A549 (cell line): ENCODE results near the gene UBE4A. TPM values are rescaled to one million over a fixed set of nuclear protein-coding genes. Genes with fewer than 3 reads are reported as not detected.
A peak's percentile ranks its signal among the peaks of the same experiment; 100 is the strongest.

Source experiments
- ATAC-seq, 2 experiments: fragments of 200-7000 bp in 1 of 2; fragments of >200 bp in 1 of 2; cut with Nextera tagmentation in 1 of 2; cut with Tn5 transposase in 1 of 2; 3 replicates each; pipeline versions ENCODE4 v1.8.0 to v1.9.1; 2018 to 2020; ENCODE audit warnings: mild to moderate bottlenecking in 1 of 2, moderate library complexity in 1 of 2
- CTCF ChIA-PET: fragments of 300-600 bp; sonication (Branson Sonifier 250); formaldehyde crosslinking; extraction: SDS; loops from one replicate; lab custom pipeline; 2021; ENCODE audit warnings: antibody characterized with exemption, inconsistent platforms; lab: Yijun Ruan, JAX
- POLR2A ChIA-PET: fragments of 350-600 bp; formaldehyde crosslinking; extraction: SDS; loops from one replicate; lab custom pipeline; 2021; ENCODE audit warnings: antibody characterized with exemption, inconsistent platforms; lab: Yijun Ruan, JAX
- DNase-seq, 2 experiments: peaks; one replicate each; pipeline versions ENCODE4 v3.0.0 to v3.0.0-alpha.2; 2011 to 2016; ENCODE audit warnings: low read depth in 1 of 2, low spot score in 1 of 2
- FAIRE-seq: peaks from 2 replicates; lab custom pipeline; 2011; peaks lifted over from hg19 to GRCh38; lab: Jason Lieb, UNC
- H3K27ac ChIP-seq, 2 experiments: fragments of >200 bp; sonication (Bioruptor Twin); formaldehyde crosslinking; 3 replicates each; pipeline ENCODE4 v1.5.1; 2016 to 2017
- H3K4me1 ChIP-seq: fragments of >200 bp; sonication (Bioruptor Twin); formaldehyde crosslinking; 3 replicates; pipeline ENCODE4 v1.6.1; 2016
- H3K4me2 ChIP-seq: fragments of >200 bp; sonication (Bioruptor Twin); formaldehyde crosslinking; 3 replicates; pipeline ENCODE4 v1.6.1; 2016
- H3K4me3 ChIP-seq: fragments of >200 bp; sonication (Bioruptor Twin); formaldehyde crosslinking; 3 replicates; pipeline ENCODE4 v1.5.1; 2016
- H3K9me3 ChIP-seq: fragments of >200 bp; sonication (Bioruptor Twin); formaldehyde crosslinking; 3 replicates; pipeline ENCODE4 v1.6.1; 2016
- CBX2 ChIP-seq: fragments of 200-600 bp; sonication (generic); IDR thresholded peaks from 2 replicates; pipeline ENCODE4 v1.6.1; 2016; ENCODE audit warnings: low read depth, mild to moderate bottlenecking, borderline replicate concordance
- CBX8 ChIP-seq: fragments of 200-600 bp; sonication (generic); IDR thresholded peaks from 2 replicates; pipeline ENCODE4 v1.6.1; 2016
- CEBPB ChIP-seq, 2 experiments: fragments of >200 bp in 1 of 2; sonication (Bioruptor Twin) in 1 of 2; formaldehyde crosslinking in 1 of 2; IDR thresholded peaks; 2 replicates each; pipeline ENCODE4 v1.6.1; 2012 to 2016
- CHD4 ChIP-seq: fragments of 200-600 bp; sonication (generic); IDR thresholded peaks from 2 replicates; pipeline ENCODE4 v1.6.1; 2016; ENCODE audit warnings: antibody characterized with exemption, mild to moderate bottlenecking, borderline replicate concordance
- EHF ChIP-seq: fragments of 250-450 bp; sonication (Bioruptor Pico); IDR thresholded peaks from 2 replicates; pipeline ENCODE4 v1.5.0; 2020; ENCODE audit warnings: mild to moderate bottlenecking
- EP300 ChIP-seq, 2 experiments: fragments of >200 bp; sonication (Bioruptor Twin); formaldehyde crosslinking; IDR thresholded peaks; 2 replicates in 1 of 2; 3 replicates in 1 of 2; pipeline ENCODE4 v1.6.1; 2016 to 2017
- FOXS1 ChIP-seq: fragments of 250-450 bp; sonication (Bioruptor Pico); IDR thresholded peaks from 2 replicates; pipeline ENCODE4 v1.5.0; 2020; ENCODE audit warnings: mild to moderate bottlenecking, moderate library complexity
- GATA3 ChIP-seq: IDR thresholded peaks from 2 replicates; pipeline ENCODE4 v1.6.1; 2012; ENCODE audit warnings: borderline replicate concordance
- HOXB5 ChIP-seq: fragments of 250-450 bp; sonication (Bioruptor Pico); IDR thresholded peaks from 2 replicates; pipeline ENCODE4 v1.5.0; 2020; ENCODE audit warnings: mild to moderate bottlenecking, moderate library complexity
- JUNB ChIP-seq: fragments of >200 bp; sonication (Bioruptor Twin); formaldehyde crosslinking; IDR thresholded peaks from 2 replicates; pipeline ENCODE4 v1.6.1; 2016
- KDM1A ChIP-seq: fragments of 200-600 bp; sonication (generic); IDR thresholded peaks from 2 replicates; pipeline ENCODE4 v1.6.1; 2016; ENCODE audit warnings: low read depth, mild to moderate bottlenecking
- MAFK ChIP-seq: fragments of 450-650 bp; IDR thresholded peaks from 2 replicates; pipeline ENCODE4 v1.6.1; 2014; ENCODE audit not compliant: partially characterized antibody
- NFE2L2 ChIP-seq: fragments of 150-350 bp; conservative IDR thresholded peaks from 2 replicates; pipeline ENCODE4 v1.6.1; 2014; ENCODE audit warnings: low read length
- NPAS2 ChIP-seq: fragments of 250-450 bp; sonication (Bioruptor Pico); IDR thresholded peaks from 2 replicates; pipeline ENCODE4 v1.8.0; 2022; ENCODE audit warnings: mild to moderate bottlenecking, moderate library complexity, borderline replicate concordance
- NR3C1 ChIP-seq: fragments of >200 bp; sonication (Bioruptor Twin); formaldehyde crosslinking; IDR thresholded peaks from 3 replicates; pipeline ENCODE4 v1.6.1; 2017
- POLR2AphosphoS2 ChIP-seq: conservative IDR thresholded peaks from 2 replicates; pipeline ENCODE4 v1.6.1; 2012; ENCODE audit warnings: low read length, improper control_type of control experiment, inconsistent platforms
- RARB ChIP-seq: fragments of 250-450 bp; sonication (Bioruptor Pico); IDR thresholded peaks from 2 replicates; pipeline ENCODE4 v1.8.0; 2021; ENCODE audit warnings: mild to moderate bottlenecking, moderate library complexity
- RFX5 ChIP-seq: fragments of 450-650 bp; IDR thresholded peaks from 2 replicates; pipeline ENCODE4 v1.7.1; 2014; ENCODE audit warnings: antibody characterized with exemption, mild to moderate bottlenecking, moderate library complexity
- RNF2 ChIP-seq: fragments of 200-600 bp; sonication (generic); IDR thresholded peaks from 2 replicates; pipeline ENCODE4 v1.6.1; 2016; ENCODE audit warnings: low read depth, mild to moderate bottlenecking, antibody characterized with exemption, moderate library complexity, borderline replicate concordance
- SMC3 ChIP-seq: fragments of >200 bp; sonication (Bioruptor Twin); formaldehyde crosslinking; IDR thresholded peaks from 3 replicates; pipeline ENCODE4 v1.6.1; 2018; ENCODE audit warnings: inconsistent platforms
- TP53 ChIP-seq: fragments of 250-450 bp; sonication (Bioruptor Pico); IDR thresholded peaks from 2 replicates; pipeline ENCODE4 v1.5.0; 2021; ENCODE audit warnings: mild to moderate bottlenecking, moderate library complexity
- ZNF302 ChIP-seq: fragments of 250-450 bp; sonication (Bioruptor Pico); IDR thresholded peaks from 2 replicates; pipeline ENCODE4 v1.9.0; 2021; ENCODE audit warnings: inconsistent platforms, mild to moderate bottlenecking, moderate library complexity
- ZSCAN20 ChIP-seq: fragments of 250-450 bp; sonication (Bioruptor Pico); IDR thresholded peaks from 2 replicates; pipeline ENCODE4 v1.8.0; 2022; ENCODE audit warnings: mild to moderate bottlenecking, moderate library complexity
- WGBS: methylation state at CpG from one replicate; pipeline ENCODE4 v1.1.6; 2017; ENCODE audit errors: missing lambda C conversion rate; 5-methylcytosine and 5-hydroxymethylcytosine counted together
- polyA plus RNA-seq, 4 experiments: library from polyadenylated mRNA; depleted of rRNA in 3 of 4; stranded (reverse); fragments of >200 nt; fragmentation: RNase III in 1 of 4; extraction: RNeasy Plus Mini Kit Qiagen cat#74134 plus additional on column Dnase treatment in 1 of 4; gene quantifications; 2 replicates in 3 of 4; 3 replicates in 1 of 4; pipeline ENCODE4 v1.2.3, GENCODE V29; 2011 to 2017
- TF ChIP-seq, protein P1 (sequence below): fragments of 450-650 bp; IDR thresholded peaks from 2 replicates; pipeline ENCODE4 v1.6.1; 2014; ENCODE audit warnings: antibody characterized with exemption
- TF ChIP-seq, protein P2 (sequence below): IDR thresholded peaks from 2 replicates; pipeline ENCODE4 v1.6.1; 2012; ENCODE audit warnings: low read depth, borderline replicate concordance
- TF ChIP-seq, protein P3 (sequence below): fragments of 200-600 bp; sonication (generic); IDR thresholded peaks from 2 replicates; pipeline ENCODE4 v1.6.1; 2016; ENCODE audit warnings: antibody characterized with exemption, mild to moderate bottlenecking, moderate library complexity

Gene UBE4A
- polyA plus RNA-seq, 2 of the 4 experiments (the other 2 are of a cell fraction): 11.4 to 18.9 TPM

DNA sequence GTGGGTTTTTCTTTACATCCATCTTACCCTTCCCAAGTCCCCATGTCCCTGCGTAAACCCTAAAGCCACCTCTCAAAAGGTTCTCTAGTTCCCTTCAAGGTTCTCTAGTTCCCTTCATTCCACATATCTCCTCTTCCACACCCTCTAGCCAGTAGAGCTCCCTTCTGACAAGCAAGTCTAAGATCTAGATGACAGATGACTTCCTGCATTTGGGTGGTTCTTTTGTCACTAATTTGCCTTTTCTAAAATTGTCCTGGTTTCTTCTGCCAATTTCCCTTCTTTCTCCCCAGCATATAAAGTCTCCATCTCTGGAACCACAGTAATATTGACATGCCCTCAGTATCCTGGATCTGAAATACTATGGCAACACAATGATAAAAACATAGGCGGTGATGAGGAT, 47.1 kb upstream of the UBE4A start (continued):
- no peak for TF ChIP-seq ZNF302 (CRISPR knock-in tag)

DNA sequence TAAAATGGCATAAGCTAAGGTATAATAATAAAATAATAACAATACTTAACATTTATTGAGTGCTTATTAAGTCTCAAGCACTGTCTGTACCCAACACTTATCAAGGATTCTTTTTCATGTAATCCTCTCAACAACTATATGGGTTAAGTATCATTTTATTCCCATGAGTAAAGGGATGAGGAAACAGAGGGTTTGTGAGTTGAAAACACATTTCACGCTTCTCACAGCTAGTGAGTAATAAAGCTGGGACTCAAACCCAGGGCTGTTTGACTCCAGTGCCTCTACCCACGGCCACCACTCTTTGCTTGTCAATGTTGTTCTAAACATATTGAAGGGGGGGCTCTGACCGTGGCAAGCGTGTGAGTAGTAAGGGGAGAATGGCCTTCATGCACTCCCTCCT, 46.2 kb upstream of the UBE4A start:
- Histone ChIP-seq H3K4me2 (no peak overlapping the region), H3K9me3 (no peaks in the 10 kb centered on the region), H3K4me3 (no peak overlapping the region), H3K27ac (no peak overlapping the region), H3K4me1 (peaks cover 6% of the 10 kb centered on the region; the same call in 1 of the 3 replicates)
- ATAC-seq: no peak
- 26% methylated on average over 4 of the region's 4 CpGs for WGBS
- no peak for FAIRE-seq
- CTCF ChIA-PET: interaction anchor here (1.3 kb wide), 1 partner anchor 17 kb away, joined by 5 read pairs; no protein-coding TSS in a partner anchor
- DNase-seq: no peak
- POLR2A ChIA-PET: no interaction called here
- TF ChIP-seq CHD4 (no peak), FOXS1 (CRISPR knock-in tag) (no peak), EP300 (IDR thresholded peaks at IDR 0.05) (no peak), CEBPB (IDR thresholded peaks at IDR 0.05) (no peak), ZSCAN20 (no peak), KDM1A (no peak)

DNA sequence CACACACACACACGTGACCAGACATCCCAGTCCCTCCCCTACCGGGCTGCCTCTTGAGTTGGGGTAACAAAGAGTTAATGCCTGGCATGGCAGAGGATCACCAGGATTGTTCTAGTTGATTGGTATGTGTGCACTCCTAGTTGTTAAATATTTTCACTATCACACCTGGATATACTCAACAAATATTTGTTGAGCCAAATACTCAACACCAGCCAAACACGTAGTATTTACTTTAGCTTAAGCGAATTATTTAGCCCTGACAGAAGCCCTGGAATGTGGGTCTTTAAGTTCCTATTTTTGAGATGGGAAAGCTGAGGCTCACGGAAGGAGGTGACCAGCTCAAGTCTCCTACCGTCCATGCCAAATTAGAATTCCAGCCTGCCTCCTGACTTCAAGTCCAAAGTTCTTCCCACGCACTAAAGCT, 44.4 kb upstream of the UBE4A start:
- no peak for ATAC-seq
- DNase-seq: no peak
- 17% methylated on average over 7 of the region's 7 CpGs for whole genome bisulfite sequencing
- CTCF ChIA-PET: interaction anchor here (0.6 kb wide), 1 partner anchor 31 kb away, joined by 3 read pairs; no protein-coding TSS in a partner anchor
- no peak overlapping the region for H3K27ac ChIP-seq
- POLR2A ChIA-PET: no interaction called here
- no peaks in the 10 kb centered on the region for H3K9me3 ChIP-seq
- no peak overlapping the region for H3K4me3 ChIP-seq
- FAIRE-seq: no peak
- no peak for TF ChIP-seq CBX8
- TF ChIP-seq POLR2AphosphoS2: no peak
- no peak for TF ChIP-seq MAFK
- TF ChIP-seq, protein P1, sequence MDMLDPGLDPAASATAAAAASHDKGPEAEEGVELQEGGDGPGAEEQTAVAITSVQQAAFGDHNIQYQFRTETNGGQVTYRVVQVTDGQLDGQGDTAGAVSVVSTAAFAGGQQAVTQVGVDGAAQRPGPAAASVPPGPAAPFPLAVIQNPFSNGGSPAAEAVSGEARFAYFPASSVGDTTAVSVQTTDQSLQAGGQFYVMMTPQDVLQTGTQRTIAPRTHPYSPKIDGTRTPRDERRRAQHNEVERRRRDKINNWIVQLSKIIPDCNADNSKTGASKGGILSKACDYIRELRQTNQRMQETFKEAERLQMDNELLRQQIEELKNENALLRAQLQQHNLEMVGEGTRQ: no peak
- TF ChIP-seq NPAS2 (CRISPR knock-in tag): no peak
- no peak for TF ChIP-seq GATA3
- no peak for TF ChIP-seq RFX5
- no peak for TF ChIP-seq RNF2
- TF ChIP-seq CBX2: no peak
- TF ChIP-seq RARB (CRISPR knock-in tag): no peak
- H3K4me2 ChIP-seq: peak overlapping the region; percentile 38; the same call in 1 of the 3 replicates
- H3K4me1 ChIP-seq: peaks cover 6% of the 10 kb centered on the region; the same call in 1 of the 3 replicates

DNA sequence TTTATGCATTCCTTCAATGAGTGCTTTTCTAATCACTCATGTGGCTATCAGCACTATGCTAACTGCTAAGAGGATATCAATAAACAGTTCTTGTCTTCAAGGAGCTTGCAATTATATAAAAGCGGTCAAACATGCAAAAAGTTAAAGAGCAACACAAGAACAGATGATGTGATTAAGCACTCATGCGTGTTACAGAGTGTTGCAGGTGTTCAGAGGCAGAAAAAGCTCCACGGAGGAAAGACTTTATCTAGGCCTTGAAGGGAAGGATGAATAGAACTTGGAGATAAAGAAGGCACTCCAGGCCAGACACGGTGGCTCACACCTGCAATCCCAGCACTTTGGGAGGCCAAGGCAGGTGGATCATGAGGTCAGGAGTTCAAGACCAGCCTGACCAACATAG, 41.3 kb upstream of the UBE4A start:
- CTCF ChIA-PET: interaction anchor here (0.7 to 1.2 kb wide), 2 partner anchors 17 to 29 kb away, joined by 3 read pairs; no protein-coding TSS in a partner anchor
- H3K4me3 ChIP-seq: no peak overlapping the region
- TF ChIP-seq, protein P2, sequence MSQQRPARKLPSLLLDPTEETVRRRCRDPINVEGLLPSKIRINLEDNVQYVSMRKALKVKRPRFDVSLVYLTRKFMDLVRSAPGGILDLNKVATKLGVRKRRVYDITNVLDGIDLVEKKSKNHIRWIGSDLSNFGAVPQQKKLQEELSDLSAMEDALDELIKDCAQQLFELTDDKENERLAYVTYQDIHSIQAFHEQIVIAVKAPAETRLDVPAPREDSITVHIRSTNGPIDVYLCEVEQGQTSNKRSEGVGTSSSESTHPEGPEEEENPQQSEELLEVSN: no peak
- TF ChIP-seq, protein P3, sequence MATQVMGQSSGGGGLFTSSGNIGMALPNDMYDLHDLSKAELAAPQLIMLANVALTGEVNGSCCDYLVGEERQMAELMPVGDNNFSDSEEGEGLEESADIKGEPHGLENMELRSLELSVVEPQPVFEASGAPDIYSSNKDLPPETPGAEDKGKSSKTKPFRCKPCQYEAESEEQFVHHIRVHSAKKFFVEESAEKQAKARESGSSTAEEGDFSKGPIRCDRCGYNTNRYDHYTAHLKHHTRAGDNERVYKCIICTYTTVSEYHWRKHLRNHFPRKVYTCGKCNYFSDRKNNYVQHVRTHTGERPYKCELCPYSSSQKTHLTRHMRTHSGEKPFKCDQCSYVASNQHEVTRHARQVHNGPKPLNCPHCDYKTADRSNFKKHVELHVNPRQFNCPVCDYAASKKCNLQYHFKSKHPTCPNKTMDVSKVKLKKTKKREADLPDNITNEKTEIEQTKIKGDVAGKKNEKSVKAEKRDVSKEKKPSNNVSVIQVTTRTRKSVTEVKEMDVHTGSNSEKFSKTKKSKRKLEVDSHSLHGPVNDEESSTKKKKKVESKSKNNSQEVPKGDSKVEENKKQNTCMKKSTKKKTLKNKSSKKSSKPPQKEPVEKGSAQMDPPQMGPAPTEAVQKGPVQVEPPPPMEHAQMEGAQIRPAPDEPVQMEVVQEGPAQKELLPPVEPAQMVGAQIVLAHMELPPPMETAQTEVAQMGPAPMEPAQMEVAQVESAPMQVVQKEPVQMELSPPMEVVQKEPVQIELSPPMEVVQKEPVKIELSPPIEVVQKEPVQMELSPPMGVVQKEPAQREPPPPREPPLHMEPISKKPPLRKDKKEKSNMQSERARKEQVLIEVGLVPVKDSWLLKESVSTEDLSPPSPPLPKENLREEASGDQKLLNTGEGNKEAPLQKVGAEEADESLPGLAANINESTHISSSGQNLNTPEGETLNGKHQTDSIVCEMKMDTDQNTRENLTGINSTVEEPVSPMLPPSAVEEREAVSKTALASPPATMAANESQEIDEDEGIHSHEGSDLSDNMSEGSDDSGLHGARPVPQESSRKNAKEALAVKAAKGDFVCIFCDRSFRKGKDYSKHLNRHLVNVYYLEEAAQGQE: no peak
- no peak for TF ChIP-seq NR3C1
- no peak for TF ChIP-seq TP53
- TF ChIP-seq HOXB5 (CRISPR knock-in tag): no peak
- no peak for TF ChIP-seq EHF (CRISPR knock-in tag)
- TF ChIP-seq JUNB: no peak
- TF ChIP-seq NFE2L2: no peak
- TF ChIP-seq SMC3: no peak
- TF ChIP-seq CBX2: no peak
- no peak overlapping the region for H3K4me2 ChIP-seq
- no peak for DNase-seq
- 71% methylated on average over 4 of the region's 4 CpGs for WGBS
- no peaks in the 10 kb centered on the region for H3K9me3 ChIP-seq
- no peak for FAIRE-seq
- ATAC-seq: no peak
- no peak overlapping the region for H3K27ac ChIP-seq
- H3K4me1 ChIP-seq: peaks cover 6% of the 10 kb centered on the region; the same call in 1 of the 3 replicates
- POLR2A ChIA-PET: no interaction called here
